Osteocyte (in vitro differentiated cells): ENCODE measurements around the gene LRRTM3. TPM values are rescaled to one million over a fixed set of nuclear protein-coding genes. Genes with fewer than 3 reads are reported as not detected.

ENCODE experiments used
- DNase-seq: peaks from one replicate; pipeline ENCODE4 v3.0.0; 2021; ENCODE audit warnings: mixed read lengths; ENCODE audit not compliant: unreplicated experiment; ENCODE audit errors: extremely low spot score
- H3K27ac Mint-ChIP-seq: one replicate; pipeline ENCODE4 v1.8.0; 2021; ENCODE audit warnings: mild to moderate bottlenecking, mixed read lengths; ENCODE audit not compliant: unreplicated experiment
- H3K27me3 Mint-ChIP-seq: one replicate; pipeline ENCODE4 v1.8.0; 2021; ENCODE audit warnings: mixed read lengths; ENCODE audit not compliant: unreplicated experiment
- H3K36me3 Mint-ChIP-seq: one replicate; pipeline ENCODE4 v1.8.0; 2021; ENCODE audit warnings: mixed read lengths; ENCODE audit not compliant: unreplicated experiment
- H3K4me1 Mint-ChIP-seq: one replicate; pipeline ENCODE4 v1.8.0; 2021; ENCODE audit warnings: mixed read lengths; ENCODE audit not compliant: unreplicated experiment
- H3K4me3 Mint-ChIP-seq: one replicate; pipeline ENCODE4 v1.8.0; 2021; ENCODE audit warnings: mild to moderate bottlenecking, moderate library complexity, mixed read lengths; ENCODE audit not compliant: unreplicated experiment
- H3K9me3 Mint-ChIP-seq: one replicate; pipeline ENCODE4 v1.8.0; 2021; ENCODE audit warnings: mixed read lengths; ENCODE audit not compliant: unreplicated experiment
- total RNA-seq: library from RNA; stranded (reverse); gene quantifications from 2 replicates; pipeline ENCODE4 v1.2.1, GENCODE V29; 2021
- TF ChIP-seq, protein P1 (sequence below): fragments of 200-600 bp; sonication (generic); IDR thresholded peaks from 2 replicates; pipeline ENCODE4 v1.5.0; 2021; ENCODE audit warnings: antibody characterized with exemption, mild to moderate bottlenecking, moderate library complexity

LRRTM3 gene
- total RNA-seq, 1 donor from 2014 or later, result 0.21 TPM

DNA sequence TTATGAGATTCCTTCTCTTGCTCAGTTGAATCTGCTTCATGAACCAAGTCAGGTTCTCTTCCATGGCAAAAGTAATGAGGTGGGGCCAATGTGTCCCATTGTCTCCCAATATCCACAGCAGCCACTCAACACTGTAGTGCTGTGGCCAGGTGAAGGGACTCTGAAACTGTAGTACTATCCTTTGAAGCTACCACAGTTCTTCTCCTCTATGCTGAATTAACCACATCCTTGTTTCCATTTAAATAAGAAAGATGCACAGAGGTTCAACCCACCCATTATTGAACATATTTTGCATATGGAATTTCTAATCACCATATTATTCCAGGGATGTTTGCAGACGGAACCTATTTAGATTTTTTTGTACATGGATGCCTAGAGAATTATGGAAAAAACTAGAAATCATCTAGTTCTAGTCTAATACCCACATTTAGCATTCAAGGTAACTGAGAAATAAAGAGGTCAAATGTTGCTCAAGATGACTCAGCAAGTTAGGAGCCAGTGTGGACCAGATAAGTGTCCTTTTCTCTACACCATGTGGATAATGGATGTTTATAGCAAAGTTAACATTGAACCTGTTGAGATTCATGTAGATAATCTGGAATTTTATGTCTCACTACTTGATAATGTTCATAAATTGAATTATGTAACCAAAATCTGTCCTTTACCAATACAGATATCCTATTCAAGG lies 64.5 kb downstream of the LRRTM3 start:
- H3K27ac Mint-ChIP-seq, result no peak overlapping the region
- no peaks in the 10 kb centered on the region for H3K36me3 Mint-ChIP-seq
- no peaks in the 10 kb centered on the region for H3K4me1 Mint-ChIP-seq
- no peak for DNase-seq
- TF ChIP-seq, protein P1, sequence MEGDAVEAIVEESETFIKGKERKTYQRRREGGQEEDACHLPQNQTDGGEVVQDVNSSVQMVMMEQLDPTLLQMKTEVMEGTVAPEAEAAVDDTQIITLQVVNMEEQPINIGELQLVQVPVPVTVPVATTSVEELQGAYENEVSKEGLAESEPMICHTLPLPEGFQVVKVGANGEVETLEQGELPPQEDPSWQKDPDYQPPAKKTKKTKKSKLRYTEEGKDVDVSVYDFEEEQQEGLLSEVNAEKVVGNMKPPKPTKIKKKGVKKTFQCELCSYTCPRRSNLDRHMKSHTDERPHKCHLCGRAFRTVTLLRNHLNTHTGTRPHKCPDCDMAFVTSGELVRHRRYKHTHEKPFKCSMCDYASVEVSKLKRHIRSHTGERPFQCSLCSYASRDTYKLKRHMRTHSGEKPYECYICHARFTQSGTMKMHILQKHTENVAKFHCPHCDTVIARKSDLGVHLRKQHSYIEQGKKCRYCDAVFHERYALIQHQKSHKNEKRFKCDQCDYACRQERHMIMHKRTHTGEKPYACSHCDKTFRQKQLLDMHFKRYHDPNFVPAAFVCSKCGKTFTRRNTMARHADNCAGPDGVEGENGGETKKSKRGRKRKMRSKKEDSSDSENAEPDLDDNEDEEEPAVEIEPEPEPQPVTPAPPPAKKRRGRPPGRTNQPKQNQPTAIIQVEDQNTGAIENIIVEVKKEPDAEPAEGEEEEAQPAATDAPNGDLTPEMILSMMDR, result no peak
- no peak overlapping the region for H3K4me3 Mint-ChIP-seq
- H3K9me3 Mint-ChIP-seq, result no peaks in the 10 kb centered on the region
- peaks cover 9% of the 10 kb centered on the region for H3K27me3 Mint-ChIP-seq

DNA sequence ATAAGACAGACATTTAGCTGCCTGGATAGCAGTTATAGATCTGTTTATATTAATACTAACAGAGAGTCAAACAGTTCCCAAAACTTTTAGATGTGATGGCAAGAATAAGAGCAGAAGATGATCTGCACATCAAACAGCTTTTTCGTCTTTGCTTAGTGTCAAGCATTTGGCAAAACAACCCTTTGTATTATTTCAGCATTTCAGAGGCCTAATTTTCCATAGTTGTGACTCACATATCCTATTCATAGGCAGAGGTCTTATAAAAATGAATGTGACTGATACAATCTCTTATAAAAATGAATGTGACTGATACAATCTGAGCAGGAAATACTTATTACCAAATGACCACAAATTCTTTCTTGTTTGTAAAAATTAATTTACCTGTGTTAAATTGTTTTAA lies 71.2 kb downstream of the LRRTM3 start:
- H3K9me3 Mint-ChIP-seq, result no peaks in the 10 kb centered on the region
- peaks cover 6% of the 10 kb centered on the region for H3K27me3 Mint-ChIP-seq
- H3K36me3 Mint-ChIP-seq, result no peaks in the 10 kb centered on the region
- no peak overlapping the region for H3K27ac Mint-ChIP-seq
- H3K4me3 Mint-ChIP-seq, result no peak overlapping the region
- DNase-seq, result no peak
- TF ChIP-seq, protein P1, result no peak
- no peaks in the 10 kb centered on the region for H3K4me1 Mint-ChIP-seq

DNA sequence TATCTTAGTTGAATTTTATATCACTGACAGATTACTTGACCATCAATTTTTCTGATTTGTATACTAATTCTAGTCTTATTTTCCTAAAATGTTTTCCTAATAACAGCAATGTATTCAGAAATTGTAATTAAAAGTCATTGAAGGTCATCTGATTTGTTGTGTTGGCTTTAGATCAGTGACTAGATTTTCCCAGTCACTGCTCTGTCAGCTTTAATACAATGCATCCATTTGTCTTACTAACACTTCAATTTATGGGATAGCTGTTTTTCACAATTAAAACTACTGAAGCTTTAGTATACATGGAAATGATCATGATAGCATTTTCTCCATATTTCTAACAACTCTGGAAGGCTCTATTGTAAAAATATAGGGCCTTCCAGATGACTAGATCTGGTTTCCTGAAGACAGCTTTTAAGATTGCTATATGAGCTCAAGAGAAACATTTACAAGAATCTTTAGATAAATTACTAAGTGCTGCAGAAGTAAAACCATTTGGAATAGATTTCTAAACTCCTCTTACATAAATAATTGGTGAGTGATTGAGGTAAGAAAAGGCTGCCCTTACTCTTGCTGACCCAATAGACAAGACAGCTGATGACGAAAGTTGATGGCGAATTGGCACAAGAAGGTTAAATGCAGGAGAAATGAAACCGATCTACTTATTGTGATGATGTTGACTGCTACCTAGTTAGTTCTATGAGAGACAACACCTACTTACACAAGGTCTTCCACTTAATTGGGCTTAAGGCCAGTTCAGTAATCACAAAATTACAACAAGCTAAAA lies 74.1 kb downstream of the LRRTM3 start:
- Mint-ChIP-seq H3K4me3 (no peak overlapping the region), H3K9me3 (no peaks in the 10 kb centered on the region), H3K4me1 (no peaks in the 10 kb centered on the region), H3K36me3 (no peaks in the 10 kb centered on the region), H3K27me3 (peaks cover 6% of the 10 kb centered on the region), H3K27ac (no peak overlapping the region)
- TF ChIP-seq, protein P1, result no peak
- DNase-seq, result no peak

DNA sequence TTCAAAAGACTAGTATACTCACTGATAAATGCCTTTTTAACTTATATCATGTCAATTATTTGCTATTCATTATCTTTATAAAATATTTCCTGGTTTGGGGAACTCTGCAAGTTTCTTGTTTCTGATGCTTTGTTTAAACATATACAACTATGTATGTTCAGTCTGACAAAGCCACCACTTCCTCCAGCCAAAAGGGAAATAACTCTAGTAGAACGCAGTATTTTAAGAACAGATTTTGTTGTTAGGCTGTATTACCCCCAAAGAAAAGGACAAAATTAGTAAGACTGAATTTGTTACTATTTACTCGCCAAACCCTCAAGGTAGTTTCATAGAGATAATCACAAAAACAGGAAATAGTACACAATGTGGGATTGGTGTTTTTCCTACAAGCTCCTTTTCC lies 78.9 kb downstream of the LRRTM3 start:
- Mint-ChIP-seq H3K9me3 (no peaks in the 10 kb centered on the region), H3K4me1 (no peaks in the 10 kb centered on the region), H3K27me3 (no peaks in the 10 kb centered on the region), H3K4me3 (no peak overlapping the region), H3K27ac (no peak overlapping the region), H3K36me3 (no peaks in the 10 kb centered on the region)
- no peak for DNase-seq
- TF ChIP-seq, protein P1, result no peak

DNA sequence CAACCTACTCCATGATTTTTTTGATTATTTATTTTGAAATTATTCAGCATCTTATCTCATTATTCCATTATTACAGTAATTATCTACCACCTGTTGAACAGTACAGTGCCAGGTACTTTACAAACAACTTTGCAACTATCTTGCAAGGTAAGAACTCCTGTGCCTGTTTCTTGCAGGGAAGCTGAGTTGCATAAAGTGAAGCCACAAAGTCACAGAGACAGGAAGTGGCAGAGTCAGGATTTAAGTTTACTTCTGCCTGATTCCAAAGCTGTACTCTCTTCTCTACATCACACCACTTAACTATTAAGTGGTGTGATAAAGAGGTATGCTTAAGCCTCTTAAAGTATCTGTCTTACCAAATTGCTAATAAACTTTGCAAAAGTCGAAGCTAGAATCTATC lies 80.1 kb downstream of the LRRTM3 start:
- Mint-ChIP-seq H3K4me3 (no peak overlapping the region), H3K9me3 (no peaks in the 10 kb centered on the region), H3K36me3 (no peaks in the 10 kb centered on the region), H3K27ac (no peak overlapping the region), H3K4me1 (no peaks in the 10 kb centered on the region), H3K27me3 (no peaks in the 10 kb centered on the region)
- TF ChIP-seq, protein P1, result no peak
- DNase-seq, result no peak
